Endothelial cell of umbilical vein (primary cell): ENCODE results near the gene EIF2S2. TPM values are rescaled to one million over a fixed set of nuclear protein-coding genes. Genes with fewer than 3 reads are reported as not detected.

ENCODE experiments used
- BruUV-seq: library from RNA; stranded (reverse); fragments of 400-500 nt; replicated peaks from 2 replicates; lab custom pipeline; 2021; lab: Mats Ljungman, UMichigan
- CTCF ChIA-PET: fragments of 300-600, 350-600 bp; sonication (Branson Sonifier 250); formaldehyde crosslinking; loops from one replicate; lab custom pipeline; 2021; ENCODE audit warnings: antibody characterized with exemption, inconsistent platforms; lab: Charles Lee
- POLR2A ChIA-PET: fragments of 300-600, 350-600 bp; sonication (Branson Sonifier 250); formaldehyde crosslinking; loops from one replicate; lab custom pipeline; 2021; ENCODE audit warnings: antibody characterized with exemption, inconsistent platforms; lab: Charles Lee
- DNase-seq: peaks from one replicate; pipeline ENCODE4 v3.0.0-alpha.2; 2011; ENCODE audit warnings: low read depth, low spot score
- FAIRE-seq: peaks from 2 replicates; lab custom pipeline; 2011; peaks lifted over from hg19 to GRCh38; lab: Jason Lieb, UNC
- H2AFZ ChIP-seq: 2 replicates; pipeline ENCODE4 v1.6.0; 2012; ENCODE audit warnings: low read depth, low read length, control low read depth, inconsistent platforms
- H3K27ac ChIP-seq: 2 replicates; pipeline ENCODE4 v1.5.1; 2011; ENCODE audit warnings: low read depth, mild to moderate bottlenecking, control low read depth, low read length, moderate library complexity; ENCODE audit not compliant: insufficient read depth
- H3K27me3 ChIP-seq, 2 experiments: 2 replicates each; pipeline versions ENCODE4 v1.6.0 to v1.6.1; 2011; ENCODE audit warnings: low read length in 2 of 2, mixed read lengths in 1 of 2; ENCODE audit not compliant: control insufficient read depth in 2 of 2, insufficient read depth in 2 of 2
- H3K36me3 ChIP-seq, 2 experiments: 2 replicates in 1 of 2; 3 replicates in 1 of 2; pipeline ENCODE4 v1.5.1; 2011; ENCODE audit warnings: low read length in 2 of 2, mild to moderate bottlenecking in 1 of 2, moderate library complexity in 1 of 2; ENCODE audit not compliant: control insufficient read depth in 2 of 2, insufficient read depth in 2 of 2; ENCODE audit errors: extremely low read depth in 1 of 2
- H3K4me1 ChIP-seq: 3 replicates; pipeline ENCODE4 v1.5.1; 2011; ENCODE audit warnings: mild to moderate bottlenecking, low read length; ENCODE audit not compliant: control insufficient read depth, insufficient read depth; ENCODE audit errors: extremely low read depth
- H3K4me2 ChIP-seq: 2 replicates; pipeline ENCODE4 v1.6.1; 2011; ENCODE audit warnings: low read length, control low read depth, mixed read lengths; ENCODE audit not compliant: insufficient read depth
- H3K4me3 ChIP-seq, 3 experiments: fragments of 200-600 bp in 1 of 3; sonication (generic), shearing (Covaris generic) in 1 of 3; replicated peaks in 1 of 3; 2 replicates each; pipeline ENCODE4 v1.5.1; 2011 to 2016; ENCODE audit warnings: control low read depth in 3 of 3, low read length in 3 of 3, mild to moderate bottlenecking in 2 of 3, inconsistent platforms in 1 of 3, low read depth in 1 of 3, moderate library complexity in 1 of 3; ENCODE audit not compliant: insufficient read depth in 1 of 3
- H3K79me2 ChIP-seq: 2 replicates; pipeline ENCODE4 v1.6.0; 2012; ENCODE audit warnings: low read length, inconsistent platforms; ENCODE audit not compliant: control insufficient read depth, insufficient read depth
- H3K9ac ChIP-seq: replicated peaks from 2 replicates; pipeline ENCODE3; 2011; ENCODE audit warnings: low read length, control low read depth; ENCODE audit not compliant: insufficient read depth; ENCODE audit errors: extremely low read depth
- H3K9me1 ChIP-seq: replicated peaks from 3 replicates; pipeline ENCODE4 v1.6.0; 2011; ENCODE audit warnings: mild to moderate bottlenecking, low read length; ENCODE audit not compliant: control insufficient read depth, insufficient read depth; ENCODE audit errors: extremely low read depth
- H3K9me3 ChIP-seq: replicated peaks from 2 replicates; pipeline ENCODE4 v1.5.1; 2012; ENCODE audit warnings: low read length, inconsistent platforms; ENCODE audit not compliant: control insufficient read depth, insufficient read depth
- H4K20me1 ChIP-seq: replicated peaks from 2 replicates; pipeline ENCODE3; 2011; ENCODE audit warnings: mild to moderate bottlenecking, low read length; ENCODE audit not compliant: control insufficient read depth, insufficient read depth; ENCODE audit errors: extremely low read depth
- EZH2 ChIP-seq: IDR thresholded peaks from 2 replicates; pipeline ENCODE4 v1.6.1; 2012; ENCODE audit warnings: borderline replicate concordance, low read depth, mild to moderate bottlenecking, moderate library complexity, low read length, inconsistent platforms; ENCODE audit not compliant: severe bottlenecking
- FOS ChIP-seq: IDR thresholded peaks from 2 replicates; pipeline ENCODE4 v1.6.1; 2011; ENCODE audit warnings: mild to moderate bottlenecking, low read length, moderate library complexity, borderline replicate concordance; ENCODE audit not compliant: insufficient read depth
- GATA2 ChIP-seq: IDR thresholded peaks from 2 replicates; pipeline ENCODE4 v1.7.0; 2011; ENCODE audit warnings: low read depth, mild to moderate bottlenecking, moderate library complexity, mixed read lengths, low read length; ENCODE audit not compliant: insufficient read length, insufficient read depth
- JUN ChIP-seq: IDR thresholded peaks from 2 replicates; pipeline ENCODE4 v1.6.1; 2011; ENCODE audit warnings: borderline replicate concordance, low read depth; ENCODE audit not compliant: insufficient read length, insufficient read depth
- MAX ChIP-seq: IDR thresholded peaks from 2 replicates; pipeline ENCODE4 v1.6.1; 2011; ENCODE audit not compliant: insufficient read depth, insufficient read length
- MYC ChIP-seq: IDR thresholded peaks from one replicate; pipeline ENCODE4 v1.6.1; 2011; ENCODE audit warnings: mild to moderate bottlenecking, low read depth, low read length
- POLR2A ChIP-seq: IDR thresholded peaks from 2 replicates; pipeline ENCODE4 v1.6.1; 2012; ENCODE audit warnings: low read depth, mild to moderate bottlenecking, control low read depth, low read length
- POLR2AphosphoS5 ChIP-seq: IDR thresholded peaks from 2 replicates; pipeline ENCODE4 v1.6.1; 2012; ENCODE audit warnings: low read depth, mild to moderate bottlenecking, control low read depth, low read length, moderate library complexity; ENCODE audit not compliant: insufficient read depth
- dilution Hi-C: fragments of 300-500 bp; cut with MboI; formaldehyde crosslinking; loops from one replicate; pipeline ENCODE4 v1.15.0; 2019; ENCODE audit warnings: low sequenced_read_pairs; ENCODE audit not compliant: extremely low pct_ligation_motif_present
- intact Hi-C: fragments of 100-400 bp; cut with micrococcal nuclease; formaldehyde crosslinking; loops from one replicate; pipeline ENCODE4 v1.10.0; 2022
- polyA plus RNA-seq, 4 experiments: library from polyadenylated mRNA; depleted of rRNA in 3 of 4; stranded (reverse) in 3 of 4; unstranded in 1 of 4; fragments of >200 nt; gene quantifications; 2 replicates each; pipeline versions ENCODE4 v1.2.1 to v1.2.3, GENCODE V29; 2011 to 2012; ENCODE audit warnings: missing spikeins in 1 of 4
- total RNA-seq: library from RNA; stranded (reverse); gene quantifications from 2 replicates; pipeline ENCODE4 v1.2.3, GENCODE V29; 2021
- TF ChIP-seq, protein P1 (sequence below), 2 donors: IDR thresholded peaks; 1 replicate in 1 of 2; 2 replicates in 1 of 2; pipeline ENCODE4 v1.5.1; 2011; ENCODE audit warnings: low read length in 2 of 2, mild to moderate bottlenecking in 2 of 2, moderate library complexity in 2 of 2, control low read depth in 1 of 2, inconsistent platforms in 1 of 2, low read depth in 1 of 2; ENCODE audit not compliant: insufficient read depth in 1 of 2; ENCODE audit errors: extremely low read depth in 1 of 2

The EIF2S2 gene
- total and polyA plus RNA-seq, 2 donors (not counting 3 experiments of a cell fraction or from before 2014, with no cell fraction given): 38.8 to 99.3 TPM

GRCh38 chr20:34093895-34094294, 18.1 kb downstream of the EIF2S2 start:
- dilution Hi-C loops: no loop called here
- H3K4me2 ChIP-seq: no peak overlapping the region
- no peaks in the 10 kb centered on the region for H3K27me3 ChIP-seq
- DNase-seq (no peak), FAIRE-seq (no peak)
- H3K27ac ChIP-seq: no peak overlapping the region
- ChIA-PET CTCF (interaction anchor here (1.6 kb wide), 1 partner anchor 19 kb away, joined by 5 read pairs; the partner anchor contains the start of gene EIF2S2), POLR2A (no interaction called here)
- H3K4me1 ChIP-seq: no peaks in the 10 kb centered on the region
- no peak overlapping the region for H3K9ac ChIP-seq
- H3K9me1 ChIP-seq: no peaks in the 10 kb centered on the region
- intact Hi-C loops: no loop called here
- H3K4me3 ChIP-seq: no peak overlapping the region
- no peaks in the 10 kb centered on the region for H3K9me3 ChIP-seq
- BruUV-seq: no TSS peak
- peaks cover 24% of the 10 kb centered on the region for H3K79me2 ChIP-seq
- H2AFZ ChIP-seq: no peak overlapping the region
- no peaks in the 10 kb centered on the region for H4K20me1 ChIP-seq
- H3K36me3 ChIP-seq: peaks cover 44 to 51% of the 10 kb centered on the region in 2 experiments
- TF ChIP-seq MYC: no peak
- no peak for TF ChIP-seq POLR2AphosphoS5
- no peak for TF ChIP-seq MAX
- TF ChIP-seq EZH2: no peak
- no peak for TF ChIP-seq POLR2A
- TF ChIP-seq FOS: no peak
- TF ChIP-seq, protein P1, sequence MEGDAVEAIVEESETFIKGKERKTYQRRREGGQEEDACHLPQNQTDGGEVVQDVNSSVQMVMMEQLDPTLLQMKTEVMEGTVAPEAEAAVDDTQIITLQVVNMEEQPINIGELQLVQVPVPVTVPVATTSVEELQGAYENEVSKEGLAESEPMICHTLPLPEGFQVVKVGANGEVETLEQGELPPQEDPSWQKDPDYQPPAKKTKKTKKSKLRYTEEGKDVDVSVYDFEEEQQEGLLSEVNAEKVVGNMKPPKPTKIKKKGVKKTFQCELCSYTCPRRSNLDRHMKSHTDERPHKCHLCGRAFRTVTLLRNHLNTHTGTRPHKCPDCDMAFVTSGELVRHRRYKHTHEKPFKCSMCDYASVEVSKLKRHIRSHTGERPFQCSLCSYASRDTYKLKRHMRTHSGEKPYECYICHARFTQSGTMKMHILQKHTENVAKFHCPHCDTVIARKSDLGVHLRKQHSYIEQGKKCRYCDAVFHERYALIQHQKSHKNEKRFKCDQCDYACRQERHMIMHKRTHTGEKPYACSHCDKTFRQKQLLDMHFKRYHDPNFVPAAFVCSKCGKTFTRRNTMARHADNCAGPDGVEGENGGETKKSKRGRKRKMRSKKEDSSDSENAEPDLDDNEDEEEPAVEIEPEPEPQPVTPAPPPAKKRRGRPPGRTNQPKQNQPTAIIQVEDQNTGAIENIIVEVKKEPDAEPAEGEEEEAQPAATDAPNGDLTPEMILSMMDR (IDR thresholded peaks at IDR 0.05; ENCODE audit: extremely low read depth in 1 of 2, insufficient read depth in 1 of 2, low read depth in 1 of 2, low read length in 2 of 2): no peak
- no peak for TF ChIP-seq GATA2
- TF ChIP-seq JUN: no peak
